ENCODE results near the gene ASCC3.
A peak's percentile ranks its signal among the peaks of the same experiment; 100 is the strongest.
"Not testable (repeated sequence)": the region's sequence is repeated elsewhere in the genome, so short reads cannot be mapped to it uniquely, and the experiment has no call there.

The ASCC3 gene, protein sequence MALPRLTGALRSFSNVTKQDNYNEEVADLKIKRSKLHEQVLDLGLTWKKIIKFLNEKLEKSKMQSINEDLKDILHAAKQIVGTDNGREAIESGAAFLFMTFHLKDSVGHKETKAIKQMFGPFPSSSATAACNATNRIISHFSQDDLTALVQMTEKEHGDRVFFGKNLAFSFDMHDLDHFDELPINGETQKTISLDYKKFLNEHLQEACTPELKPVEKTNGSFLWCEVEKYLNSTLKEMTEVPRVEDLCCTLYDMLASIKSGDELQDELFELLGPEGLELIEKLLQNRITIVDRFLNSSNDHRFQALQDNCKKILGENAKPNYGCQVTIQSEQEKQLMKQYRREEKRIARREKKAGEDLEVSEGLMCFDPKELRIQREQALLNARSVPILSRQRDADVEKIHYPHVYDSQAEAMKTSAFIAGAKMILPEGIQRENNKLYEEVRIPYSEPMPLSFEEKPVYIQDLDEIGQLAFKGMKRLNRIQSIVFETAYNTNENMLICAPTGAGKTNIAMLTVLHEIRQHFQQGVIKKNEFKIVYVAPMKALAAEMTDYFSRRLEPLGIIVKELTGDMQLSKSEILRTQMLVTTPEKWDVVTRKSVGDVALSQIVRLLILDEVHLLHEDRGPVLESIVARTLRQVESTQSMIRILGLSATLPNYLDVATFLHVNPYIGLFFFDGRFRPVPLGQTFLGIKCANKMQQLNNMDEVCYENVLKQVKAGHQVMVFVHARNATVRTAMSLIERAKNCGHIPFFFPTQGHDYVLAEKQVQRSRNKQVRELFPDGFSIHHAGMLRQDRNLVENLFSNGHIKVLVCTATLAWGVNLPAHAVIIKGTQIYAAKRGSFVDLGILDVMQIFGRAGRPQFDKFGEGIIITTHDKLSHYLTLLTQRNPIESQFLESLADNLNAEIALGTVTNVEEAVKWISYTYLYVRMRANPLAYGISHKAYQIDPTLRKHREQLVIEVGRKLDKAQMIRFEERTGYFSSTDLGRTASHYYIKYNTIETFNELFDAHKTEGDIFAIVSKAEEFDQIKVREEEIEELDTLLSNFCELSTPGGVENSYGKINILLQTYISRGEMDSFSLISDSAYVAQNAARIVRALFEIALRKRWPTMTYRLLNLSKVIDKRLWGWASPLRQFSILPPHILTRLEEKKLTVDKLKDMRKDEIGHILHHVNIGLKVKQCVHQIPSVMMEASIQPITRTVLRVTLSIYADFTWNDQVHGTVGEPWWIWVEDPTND (N-terminal part only)

DNA sequence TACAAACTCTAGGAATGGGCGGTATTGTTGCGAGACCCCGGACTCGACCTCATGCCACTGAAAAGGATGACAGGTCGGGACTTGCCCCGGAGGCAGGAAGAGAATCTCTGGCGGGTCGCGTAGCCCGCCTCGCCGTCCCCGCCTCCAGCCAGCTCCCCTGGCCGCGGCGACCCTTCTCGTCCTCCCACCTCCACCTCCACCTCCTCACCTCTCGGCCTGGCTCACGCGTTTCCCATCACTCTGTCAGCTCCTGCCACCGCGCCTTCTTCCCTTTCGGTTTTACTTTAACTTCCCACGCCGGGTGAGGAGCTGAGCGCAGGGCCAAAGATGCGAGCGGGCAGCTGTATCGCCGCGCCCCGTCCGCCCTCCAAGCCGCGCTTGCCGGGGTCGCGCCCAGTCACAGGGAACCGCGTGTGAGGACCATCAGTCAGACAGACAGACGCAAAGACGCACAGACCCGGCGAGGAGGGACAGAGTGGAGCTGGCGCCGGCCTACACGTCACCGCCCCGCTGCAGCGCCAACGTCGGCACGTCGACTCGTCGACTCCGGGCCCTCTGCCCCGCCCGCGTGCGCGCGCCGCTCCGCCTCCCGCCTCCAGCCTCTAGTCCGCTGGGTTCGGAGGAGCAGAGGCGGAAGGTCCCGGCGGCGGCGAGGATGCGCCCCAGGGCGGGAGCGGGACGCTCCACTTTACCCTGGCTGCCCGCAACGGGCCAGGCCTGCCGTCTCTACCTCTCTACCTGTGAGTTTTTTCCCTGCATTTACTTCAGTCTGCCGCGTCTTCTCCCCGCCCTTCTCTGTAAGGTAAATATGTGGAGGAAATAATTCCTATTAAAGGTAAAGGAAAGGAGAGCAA, at the start of gene ASCC3:
ASCC3 (minus strand) TSS at position 477 of the 854 bp plus-strand sequence. CDS start 13,332 bp downstream, outside the sequence.
- DNase-seq = peak; percentile 95

- no peak for DNase-seq
These were observed 44.6 kb upstream of the ASCC3 start for GRCh38 chr6:100925749-100926148.

DNA sequence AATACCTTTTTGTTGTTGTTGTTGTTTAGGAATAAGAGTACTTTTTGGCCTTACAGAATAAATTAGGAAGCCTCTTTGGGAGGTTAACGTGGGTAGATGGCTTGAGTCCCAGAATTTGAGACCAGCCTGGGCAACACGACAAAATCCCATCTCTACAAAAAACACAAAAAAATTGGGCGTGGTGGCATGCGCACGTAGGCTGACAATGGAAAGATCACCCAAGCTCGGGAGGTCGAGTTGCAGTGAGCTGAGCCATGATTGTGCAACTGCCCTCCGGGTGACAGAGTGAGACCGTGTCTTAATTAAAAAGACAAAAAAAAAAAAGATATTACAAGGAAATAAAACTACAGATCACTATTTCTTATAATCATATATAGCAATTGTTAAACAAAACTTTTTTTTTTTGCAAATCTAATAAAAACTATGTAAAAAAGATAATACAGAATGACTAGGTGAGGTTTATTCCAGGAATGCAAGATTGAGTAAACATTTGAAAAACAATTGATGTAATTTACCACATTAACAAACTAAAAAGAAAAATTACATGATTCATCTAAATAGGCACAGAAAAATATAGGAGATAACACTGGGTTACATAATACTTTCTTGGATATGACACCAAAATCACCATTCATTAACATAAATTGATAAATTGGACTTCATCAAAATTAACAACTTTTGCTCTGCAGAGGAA, 43.6 kb upstream of the ASCC3 start:
- no peak for DNase-seq

DNA sequence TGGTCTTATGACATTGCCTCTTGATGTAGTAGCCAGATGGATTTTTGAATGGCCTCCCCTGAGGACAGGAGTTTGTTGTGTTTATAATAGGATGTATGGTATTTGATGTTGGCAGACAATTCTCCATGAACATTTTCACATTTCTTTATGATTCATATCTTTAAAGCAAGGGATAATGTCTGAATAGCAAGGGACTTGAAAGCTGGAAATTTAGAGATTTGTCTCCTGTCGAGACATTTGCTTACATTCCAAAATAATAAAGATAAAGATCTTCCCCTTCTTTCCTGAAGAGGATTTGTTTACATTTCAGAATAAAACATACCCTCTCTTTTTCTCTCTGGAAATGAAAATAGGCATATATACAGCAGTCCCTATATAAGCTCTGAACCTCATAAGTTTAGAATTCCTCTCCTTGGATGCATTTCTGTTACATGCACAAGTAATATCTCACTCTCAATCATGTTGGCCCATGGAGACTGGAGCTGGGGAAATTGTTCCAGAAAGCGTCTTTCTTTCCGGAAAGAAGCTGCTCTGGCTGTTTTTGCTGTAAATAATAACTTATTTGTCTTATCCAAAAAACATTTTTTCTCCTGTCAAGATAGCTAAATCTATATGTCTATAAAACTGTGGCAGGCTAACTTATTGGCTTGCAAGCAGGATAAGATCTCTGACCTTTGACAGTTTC, 42.5 kb upstream of the ASCC3 start:
- no peak for DNase-seq

DNA sequence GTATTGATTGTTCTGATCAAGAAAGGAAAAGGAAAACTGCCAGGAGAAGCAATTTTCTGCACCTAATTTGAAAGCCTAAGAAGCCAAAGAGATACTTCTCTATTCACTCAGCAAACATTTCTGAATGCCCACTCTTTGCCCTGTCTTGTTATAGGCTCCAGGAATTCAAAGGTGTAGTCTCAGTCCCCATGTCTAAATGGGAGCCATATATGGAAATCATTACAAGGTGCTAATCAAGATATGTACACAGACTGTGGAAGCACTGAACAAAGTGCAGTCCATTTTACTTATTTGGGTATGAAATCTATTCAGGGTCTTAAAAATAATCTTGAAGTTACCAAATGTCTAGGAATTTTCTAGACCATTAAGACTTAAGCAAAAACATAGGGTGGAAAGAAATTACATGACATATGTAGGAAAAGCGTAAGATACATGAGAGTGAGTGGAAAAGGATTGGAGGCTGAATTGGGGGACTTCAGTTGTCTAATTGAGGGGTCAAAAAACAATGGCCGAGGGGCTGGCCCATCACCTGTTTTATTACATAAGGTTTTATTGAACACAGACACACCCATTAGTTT, 39.0 kb upstream of the ASCC3 start:
- DNase-seq = no peak

DNA sequence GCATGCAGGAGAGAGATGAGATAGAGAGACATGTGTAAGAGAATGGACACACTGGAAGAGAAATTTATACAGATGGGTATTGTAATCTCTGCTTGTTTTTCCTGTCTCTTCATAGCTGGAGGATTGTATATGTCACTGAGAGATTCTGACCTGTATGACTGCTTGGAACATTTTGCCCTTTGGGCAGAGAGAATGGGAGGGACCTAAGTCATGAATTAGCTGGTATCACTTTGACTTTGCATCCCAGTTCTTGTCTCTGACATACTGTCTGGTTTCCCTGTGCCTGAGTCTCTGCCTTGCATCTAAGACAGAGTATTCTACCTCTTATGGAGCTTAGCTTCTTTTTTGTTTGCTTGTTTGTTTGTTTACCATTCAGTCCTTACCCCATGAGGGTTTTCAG, 37.0 kb upstream of the ASCC3 start:
- DNase-seq = no peak

- DNase-seq = no peak
These were observed 34.7 kb upstream of the ASCC3 start for GRCh38 chr6:100915876-100916275.

DNA sequence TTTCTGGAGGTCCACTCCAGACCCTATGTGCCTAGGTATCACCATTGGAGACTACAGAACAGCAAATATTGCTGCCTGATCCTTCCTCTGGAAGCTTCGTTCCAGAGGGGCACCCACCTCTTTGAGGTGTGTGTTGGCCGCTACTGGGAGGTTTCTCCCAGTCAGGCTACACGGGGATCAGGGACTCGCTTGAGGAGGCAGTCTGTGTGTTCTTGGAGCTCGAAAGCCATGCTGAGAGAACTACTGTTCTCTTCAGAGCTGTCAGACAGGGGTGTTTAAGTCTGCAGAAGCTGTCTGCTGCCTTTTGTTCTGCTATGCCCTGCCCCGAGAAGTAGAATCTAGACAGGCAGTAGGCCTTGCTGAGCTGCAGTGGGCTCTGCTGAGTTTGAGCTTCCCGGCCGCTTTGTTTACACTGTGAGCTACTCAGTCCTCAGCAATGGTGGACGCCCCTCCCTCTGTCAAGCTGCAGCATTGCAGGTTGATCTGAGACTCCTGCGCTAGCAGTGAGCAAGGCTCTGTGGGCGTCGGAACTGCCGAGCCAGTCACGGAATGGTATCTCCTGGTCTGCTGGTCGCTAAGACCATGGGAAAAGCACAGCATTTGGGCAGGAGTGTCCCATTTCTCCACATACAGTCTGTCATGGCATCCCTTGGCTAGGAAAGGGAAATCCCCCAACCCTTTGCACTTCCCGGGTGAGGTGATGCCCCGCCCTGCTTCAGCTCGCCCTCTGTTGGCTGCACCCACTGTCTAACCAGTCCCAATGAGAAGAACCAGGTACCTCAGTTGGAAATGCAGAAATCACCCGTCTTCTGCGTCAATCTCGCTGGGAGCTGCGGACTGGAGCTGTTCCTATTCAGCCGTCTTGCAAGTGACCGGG, 32.5 kb upstream of the ASCC3 start:
- DNase-seq = no peak

DNA sequence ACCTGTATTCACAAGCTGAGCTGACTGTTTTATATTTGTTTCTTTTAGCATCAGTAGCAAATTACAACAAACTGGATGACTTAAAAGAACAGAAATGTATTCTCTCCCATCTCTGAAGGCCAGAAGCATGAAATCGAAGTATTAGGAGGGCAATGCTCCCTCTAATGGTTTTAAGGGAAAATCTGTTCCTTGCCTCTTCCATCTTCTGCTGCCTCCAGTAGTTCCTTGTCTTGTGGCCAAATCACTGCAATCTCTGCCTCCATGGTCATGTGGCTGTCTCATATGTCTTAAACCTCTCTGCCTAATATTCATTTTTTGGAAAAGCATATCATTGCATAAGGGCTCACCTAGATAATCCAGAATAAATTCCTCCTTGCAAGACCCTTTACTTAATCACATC, 25.2 kb upstream of the ASCC3 start:
- no peak for DNase-seq

DNA sequence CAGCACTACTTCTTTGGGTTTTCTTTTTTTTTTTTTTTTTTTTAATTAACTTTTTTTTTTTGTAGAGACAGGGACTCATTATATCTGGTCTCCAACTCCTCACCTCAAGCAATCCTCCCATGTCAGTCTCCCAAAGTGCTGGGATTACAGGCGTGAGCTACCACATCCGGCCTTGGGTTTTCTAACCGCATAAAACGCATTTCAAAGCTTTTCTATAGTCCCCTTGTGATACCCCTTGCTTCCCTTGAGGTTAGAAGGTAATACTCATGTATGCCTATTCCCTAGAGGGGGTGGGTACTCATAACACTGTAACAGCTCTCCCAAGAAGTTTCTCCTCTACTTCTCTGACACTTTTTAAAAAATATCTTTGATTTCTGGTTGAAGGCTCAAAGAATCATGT, 23.9 kb upstream of the ASCC3 start:
- no peak for DNase-seq

GRCh38 chr6:100904316-100904715, 23.2 kb upstream of the ASCC3 start:
- DNase-seq = no peak

DNA sequence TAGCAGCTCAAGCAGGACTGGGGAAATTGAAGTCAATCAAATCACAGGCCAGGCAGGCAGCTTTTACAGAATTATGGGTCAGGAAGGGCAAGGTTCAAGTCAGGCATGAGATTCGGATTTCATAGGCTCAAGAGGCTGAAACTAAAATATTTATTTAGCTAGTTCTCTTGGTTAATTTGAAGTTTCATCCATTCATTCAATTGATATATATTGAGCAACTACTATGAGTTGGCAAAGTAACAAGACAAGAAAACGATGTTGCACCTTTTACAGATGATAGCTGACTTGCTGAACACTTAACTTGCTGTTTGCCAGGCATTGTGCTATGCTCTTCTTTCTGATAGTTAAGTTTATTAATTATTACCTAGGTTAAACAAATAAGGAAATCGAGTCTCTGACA, 20.5 kb upstream of the ASCC3 start:
- no peak for DNase-seq

DNA sequence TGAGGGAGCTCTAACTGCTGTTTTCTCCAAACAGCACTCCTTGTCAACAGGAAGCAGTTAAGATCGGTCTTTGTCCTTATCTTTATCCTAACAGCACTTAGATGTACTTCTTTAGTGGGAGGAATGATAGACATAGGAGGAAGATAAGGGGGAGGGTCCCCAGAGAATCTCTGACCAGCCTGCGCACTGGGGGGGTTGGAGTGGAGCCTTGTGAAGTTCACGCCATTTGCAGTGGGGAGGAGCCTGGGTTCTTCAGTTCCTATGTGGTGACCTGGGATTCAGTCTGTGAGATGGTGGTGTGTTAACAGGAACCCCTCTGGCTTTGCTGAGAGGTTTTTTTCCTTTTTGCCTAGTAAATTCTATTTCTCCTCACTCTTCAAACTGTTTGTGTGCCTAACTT, 18.1 kb upstream of the ASCC3 start:
- no peak for DNase-seq

DNA sequence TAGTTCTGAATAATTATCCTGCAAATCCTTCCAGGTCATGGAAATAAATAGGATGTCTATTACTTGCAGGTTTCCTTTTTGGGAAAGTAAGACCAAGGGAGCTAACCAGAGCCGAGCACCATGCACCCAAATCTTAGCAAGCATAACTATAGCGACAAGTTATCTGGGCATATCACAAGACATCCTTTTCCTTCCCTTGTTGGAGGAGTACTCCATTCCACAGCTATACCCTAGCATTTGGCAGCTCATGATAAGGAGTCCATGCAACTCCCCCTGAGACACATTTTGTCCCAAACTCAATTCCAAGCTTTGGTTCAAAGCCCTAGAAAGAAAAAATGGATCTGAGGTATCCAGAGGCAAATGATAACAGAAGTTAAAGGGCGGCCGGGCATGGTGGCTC, 16.5 kb upstream of the ASCC3 start:
- no peak for DNase-seq

- no peak for DNase-seq
These were observed 12.6 kb upstream of the ASCC3 start for GRCh38 chr6:100893743-100894142.

- no peak for DNase-seq
These were observed 11.6 kb upstream of the ASCC3 start for GRCh38 chr6:100892693-100893092.

- DNase-seq = no peak
These were observed 11.0 kb upstream of the ASCC3 start for GRCh38 chr6:100892116-100892515.

- no peak for DNase-seq
These were observed 9.9 kb upstream of the ASCC3 start for GRCh38 chr6:100891079-100891478.

GRCh38 chr6:100890646-100891045, 9.5 kb upstream of the ASCC3 start:
- not testable (repeated sequence) for DNase-seq

- DNase-seq = no peak
These were observed 8.2 kb upstream of the ASCC3 start for GRCh38 chr6:100889351-100889750.
